NCI-H774 (cell line): ENCODE results near the gene ALPK1.
"Not testable (repeated sequence)": the region's sequence is repeated elsewhere in the genome, so short reads cannot be mapped to it uniquely, and the experiment has no call there.

Source experiments
- DNase-seq: peaks from one replicate; lab custom pipeline; 2025; lab: John Stamatoyannopoulos, UW

ALPK1 gene

GRCh38 chr4:112379306-112379705 lies 82.1 kb downstream of the ALPK1 start:
- DNase-seq, result no peak

- DNase-seq, result peak; percentile 3
These were observed 85.0 kb downstream of the ALPK1 start for GRCh38 chr4:112381996-112382692.

DNA sequence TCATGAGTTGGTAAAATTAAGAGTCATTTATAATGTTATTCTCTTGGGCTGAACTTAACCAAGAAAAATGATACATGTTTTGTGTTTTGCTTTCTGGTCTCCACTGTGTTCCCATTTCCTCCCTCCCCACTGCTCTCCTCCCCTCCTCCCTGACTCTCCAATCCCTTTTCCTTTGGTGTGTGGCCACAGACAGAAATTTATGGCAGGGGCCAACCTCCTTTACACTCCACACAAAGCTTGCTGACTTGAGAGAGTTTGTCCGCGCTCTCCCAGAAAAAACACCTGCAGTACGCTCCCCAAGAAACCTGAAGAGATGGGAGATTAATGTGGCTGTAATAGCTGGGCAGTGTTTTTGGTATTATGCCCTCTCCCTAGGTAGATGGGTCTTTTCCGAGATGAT lies 88.9 kb downstream of the ALPK1 start:
- DNase-seq, result no peak

GRCh38 chr4:112402098-112402497 lies 104.9 kb downstream of the ALPK1 start:
- no peak for DNase-seq

- DNase-seq, result no peak
These were observed 106.2 kb downstream of the ALPK1 start for GRCh38 chr4:112403101-112403945.

DNA sequence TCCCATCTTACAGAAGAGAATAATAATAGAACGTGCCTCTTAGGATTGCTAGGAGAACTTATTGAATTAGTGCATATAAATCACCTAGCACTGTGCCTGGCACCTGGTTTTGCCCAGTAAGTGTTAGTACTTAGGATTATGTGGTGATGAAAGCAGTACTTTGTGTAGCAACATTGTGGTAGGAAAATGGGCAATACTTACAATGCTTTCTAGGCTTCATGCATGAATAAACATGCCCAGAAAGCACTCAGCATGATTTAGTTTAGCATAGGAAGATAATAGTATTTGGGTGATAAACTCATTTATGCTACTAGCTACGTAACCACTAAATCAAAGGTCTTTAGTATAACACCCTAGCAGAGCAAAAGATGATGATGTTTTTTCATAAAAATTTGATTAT lies 113.2 kb downstream of the ALPK1 start:
- peak; percentile 70 for DNase-seq

DNA sequence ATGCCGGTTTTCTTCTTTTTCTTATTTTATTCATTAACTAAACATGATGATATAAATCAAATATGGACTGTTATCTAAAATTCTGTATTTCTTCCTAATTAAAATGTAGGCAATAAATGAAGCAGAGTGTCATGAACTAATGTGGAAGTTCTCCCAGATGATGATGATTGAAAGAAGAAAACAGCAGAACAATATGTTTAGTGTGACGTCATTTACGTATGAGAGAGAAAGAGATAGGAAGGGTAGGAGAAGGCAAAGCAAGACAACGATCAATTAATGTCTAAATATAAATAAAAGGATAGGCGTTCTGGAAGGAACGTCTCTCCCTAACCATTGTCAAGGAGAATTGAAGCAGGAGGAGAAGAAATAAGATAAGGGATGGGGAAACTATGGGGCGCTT lies 113.6 kb downstream of the ALPK1 start:
- no peak for DNase-seq

- DNase-seq, result no peak
These were observed 114.8 kb downstream of the ALPK1 start for GRCh38 chr4:112411781-112412550.

DNA sequence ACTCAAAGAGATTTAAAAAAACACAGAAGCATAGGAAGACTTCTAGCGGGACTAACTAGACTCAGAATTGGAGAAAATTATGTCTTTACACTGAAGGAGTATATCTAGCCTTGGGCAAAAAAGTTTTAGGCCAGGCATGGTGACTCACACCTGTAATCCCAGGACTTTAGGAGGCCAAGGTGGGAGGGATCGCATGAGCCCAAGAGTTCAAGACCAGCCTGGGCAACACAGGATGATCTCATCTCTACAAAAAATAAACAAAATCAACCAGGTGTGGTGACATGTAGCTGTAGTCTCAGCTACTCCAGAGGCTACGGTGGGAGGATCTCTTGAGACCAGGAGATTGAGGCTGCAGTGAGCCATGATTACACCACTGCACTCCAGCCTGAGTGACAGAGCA lies 119.3 kb downstream of the ALPK1 start:
- no peak for DNase-seq

- DNase-seq, result no peak
These were observed 120.9 kb downstream of the ALPK1 start for GRCh38 chr4:112418092-112418491.

DNA sequence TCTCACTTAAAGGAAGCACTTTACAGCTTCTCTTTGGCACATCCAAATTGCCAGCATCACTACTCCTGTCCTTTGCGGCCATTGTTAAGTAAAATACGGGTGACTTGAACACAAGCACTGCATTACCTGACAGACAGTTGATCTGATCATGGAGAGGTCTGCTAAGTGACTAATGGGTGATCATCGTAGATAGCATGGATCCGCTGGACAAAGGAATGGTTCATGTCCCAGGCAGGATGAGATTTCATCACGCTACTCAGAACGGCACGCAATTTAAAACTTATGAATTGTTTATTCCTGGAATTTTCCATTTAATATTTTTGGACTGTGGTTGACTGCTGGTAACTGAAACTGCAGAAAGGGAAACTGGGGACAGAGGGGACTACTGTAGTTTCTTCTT lies 124.7 kb downstream of the ALPK1 start:
- DNase-seq, result no peak

DNA sequence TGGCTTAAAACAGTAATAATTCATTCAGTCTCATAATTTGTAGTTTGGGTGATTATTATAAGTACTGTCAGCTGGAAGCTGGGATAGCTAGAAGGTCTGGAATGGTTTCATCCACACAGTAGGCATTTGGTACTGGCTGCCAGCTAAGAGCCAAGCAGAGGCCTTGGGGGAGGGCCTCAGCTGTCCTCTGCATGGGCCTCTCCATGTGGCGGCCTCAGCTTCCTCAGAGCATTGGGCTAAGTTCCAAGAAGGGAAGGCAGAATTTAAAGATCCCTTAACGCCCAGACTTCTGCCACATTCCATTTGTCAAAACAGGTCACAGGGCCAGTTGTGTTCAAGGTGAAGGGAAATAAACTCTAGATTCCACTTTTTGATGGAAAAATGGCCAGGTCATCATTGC lies 125.5 kb downstream of the ALPK1 start:
- no peak for DNase-seq

- no peak for DNase-seq
These were observed 126.4 kb downstream of the ALPK1 start for GRCh38 chr4:112423591-112423990.

GRCh38 chr4:112425823-112426222 lies 128.7 kb downstream of the ALPK1 start:
- no peak for DNase-seq

DNA sequence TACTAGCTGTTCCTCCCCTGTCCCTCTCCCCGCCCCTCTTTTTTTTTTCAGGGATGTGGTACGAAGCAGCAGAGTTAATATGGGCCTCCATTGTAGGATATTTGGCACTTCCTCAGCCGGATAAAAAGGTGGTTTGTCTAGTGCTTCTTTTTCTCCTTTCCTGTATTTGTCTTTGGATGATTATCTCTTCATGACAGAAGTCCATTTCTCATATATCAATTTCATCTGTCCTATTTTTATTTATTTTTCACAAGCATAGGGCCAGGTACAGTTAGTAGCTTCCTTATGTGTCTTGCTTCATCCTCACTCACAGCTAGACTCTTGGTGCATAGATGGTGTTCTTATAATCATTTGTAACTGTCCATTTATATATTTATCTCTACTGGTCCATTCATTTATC lies 129.2 kb downstream of the ALPK1 start:
- no peak for DNase-seq

DNA sequence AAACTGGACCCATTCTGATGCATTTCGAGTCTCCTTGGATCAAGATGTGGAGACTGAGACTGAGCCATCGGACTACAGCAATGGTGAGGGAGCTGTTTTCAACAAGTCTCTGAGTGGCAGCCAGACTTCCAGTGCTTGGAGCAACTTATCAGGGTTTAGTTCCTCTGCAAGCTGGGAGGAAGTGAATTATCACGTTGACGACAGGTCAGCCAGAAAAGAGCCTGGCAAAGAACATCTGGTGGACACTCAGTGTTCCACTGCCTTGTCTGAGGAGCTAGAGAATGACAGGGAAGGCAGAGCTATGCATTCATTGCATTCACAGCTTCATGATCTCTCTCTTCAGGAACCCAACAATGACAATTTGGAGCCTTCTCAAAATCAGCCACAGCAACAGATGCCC lies 134.0 kb downstream of the ALPK1 start:
- DNase-seq, result no peak

DNA sequence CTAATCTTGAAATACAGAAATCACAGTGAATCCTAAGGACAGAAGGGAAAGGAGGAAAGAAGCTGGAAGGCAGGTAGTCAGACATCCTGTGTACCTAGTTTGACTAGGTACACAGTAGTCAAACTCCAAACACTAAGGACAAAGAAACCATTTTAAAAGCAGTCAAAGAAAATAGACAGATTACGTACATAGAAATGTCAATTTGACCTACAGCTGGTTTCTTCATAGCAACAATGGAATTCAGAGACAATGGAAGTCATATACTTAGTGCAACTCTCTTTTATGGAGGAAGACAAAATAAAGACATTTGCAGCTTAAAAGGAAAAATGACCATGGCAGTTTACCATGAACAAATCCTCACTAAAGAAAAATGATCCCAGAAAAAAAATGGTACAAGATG lies 139.8 kb downstream of the ALPK1 start:
- no peak for DNase-seq

GRCh38 chr4:112442226-112442625 lies 145.1 kb downstream of the ALPK1 start:
- not testable (repeated sequence) for DNase-seq

- no peak for DNase-seq
These were observed 151.3 kb downstream of the ALPK1 start for GRCh38 chr4:112448306-112449132.

- DNase-seq, result no peak
These were observed 152.5 kb downstream of the ALPK1 start for GRCh38 chr4:112449708-112450107.

DNA sequence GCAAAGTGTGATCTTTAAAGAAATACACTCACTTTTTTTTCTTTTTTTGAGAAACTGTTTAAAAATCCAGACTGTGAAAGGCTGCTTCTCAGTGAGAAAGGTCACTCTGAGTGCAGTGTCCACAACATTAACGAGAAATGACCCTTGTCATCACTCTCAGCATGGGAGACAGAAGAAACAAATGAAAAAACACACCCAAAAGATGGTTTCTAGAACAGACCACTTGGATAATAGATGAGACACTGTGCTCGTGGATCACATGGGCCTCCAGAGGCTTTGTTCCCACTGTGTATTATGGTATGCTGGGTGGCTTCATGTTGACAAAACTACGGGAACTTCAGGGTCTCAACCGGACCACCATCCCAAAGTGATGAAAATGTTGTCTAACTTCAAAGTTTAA lies 153.9 kb downstream of the ALPK1 start:
- DNase-seq, result no peak

DNA sequence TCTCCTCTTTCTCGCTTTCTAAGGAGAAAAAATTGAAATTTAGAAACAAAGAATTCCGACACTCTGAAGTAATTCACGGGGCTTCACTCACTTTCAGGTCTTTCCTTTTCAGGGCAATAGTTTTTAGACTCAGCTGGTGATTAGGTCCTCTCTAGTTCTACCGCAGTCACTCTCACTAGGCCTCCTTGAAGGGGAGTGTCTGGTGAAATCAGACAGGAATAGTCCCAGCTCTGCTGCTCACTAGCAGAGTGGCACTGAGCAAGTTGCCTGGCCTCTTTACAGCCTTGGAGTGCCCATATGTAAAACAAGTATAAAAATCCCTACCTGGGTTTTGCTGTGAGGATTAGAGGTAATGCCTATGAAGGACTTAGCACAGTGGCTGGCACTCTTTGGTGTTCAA lies 154.7 kb downstream of the ALPK1 start:
- DNase-seq, result no peak
